Activated T-cell treated with anti-CD3 and anti-CD28 coated beads, Interleukin-2, amount 50 U/mL, for 1 hour (primary cell): ENCODE data around the gene NMNAT1.
"Not testable (repeated sequence)": the region's sequence is repeated elsewhere in the genome, so short reads cannot be mapped to it uniquely, and the experiment has no call there.

ENCODE experiments used
- DNase-seq: peaks from one replicate; pipeline ENCODE4 v3.0.0-alpha.2; 2020

NMNAT1 gene

DNA sequence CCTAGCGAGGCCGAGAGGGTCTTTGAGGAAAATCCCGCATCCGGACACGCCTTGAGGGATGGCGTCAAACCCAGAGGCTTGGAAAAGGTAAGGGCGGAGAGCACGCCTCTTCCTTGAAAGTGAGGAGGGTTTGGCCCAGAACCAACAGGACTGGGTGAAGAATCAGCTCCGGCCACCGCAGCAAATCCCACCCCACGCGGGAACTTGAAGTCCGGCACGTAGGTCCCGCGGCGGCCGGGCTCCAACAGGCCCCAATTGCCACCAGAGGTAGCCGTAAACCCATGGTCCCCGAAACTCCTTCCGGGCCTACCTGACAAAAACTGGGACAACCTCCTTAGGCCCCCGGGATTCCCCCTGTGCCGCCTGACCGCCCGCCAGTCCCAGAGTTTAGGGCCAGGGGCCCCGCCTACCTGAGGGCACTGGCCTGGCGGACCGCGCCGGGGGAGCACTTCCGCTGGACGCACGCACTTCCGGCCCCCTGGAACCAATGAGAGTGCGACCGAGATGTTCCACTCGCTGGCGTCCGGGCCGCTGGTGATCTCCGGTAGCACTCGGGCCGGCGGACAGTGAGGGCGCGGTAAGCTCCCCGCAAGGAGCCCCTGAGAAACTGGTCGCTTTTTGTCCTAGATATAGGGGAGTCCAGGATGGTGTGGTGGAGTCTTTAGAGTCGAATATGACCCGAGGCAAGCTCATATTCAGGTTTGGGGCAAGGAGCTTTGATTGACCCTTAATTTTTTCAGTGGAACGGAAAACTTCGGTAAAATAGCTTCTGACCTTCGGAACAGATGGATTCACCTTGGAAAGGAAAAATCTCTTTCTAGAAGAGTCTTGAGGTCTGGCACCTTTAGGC lies at the start of gene NMNAT1, which contains the start of gene LZIC:
Gene NMNAT1 (plus strand): TSS at position 537 of the 850 bp plus-strand sequence. CDS start 28,599 bp downstream, outside the sequence.
Gene LZIC (minus strand): TSS at position 453 of the 850 bp plus-strand sequence. CDS start 6,772 bp downstream, outside the sequence.
- DNase-seq, result peak; percentile 89

DNA sequence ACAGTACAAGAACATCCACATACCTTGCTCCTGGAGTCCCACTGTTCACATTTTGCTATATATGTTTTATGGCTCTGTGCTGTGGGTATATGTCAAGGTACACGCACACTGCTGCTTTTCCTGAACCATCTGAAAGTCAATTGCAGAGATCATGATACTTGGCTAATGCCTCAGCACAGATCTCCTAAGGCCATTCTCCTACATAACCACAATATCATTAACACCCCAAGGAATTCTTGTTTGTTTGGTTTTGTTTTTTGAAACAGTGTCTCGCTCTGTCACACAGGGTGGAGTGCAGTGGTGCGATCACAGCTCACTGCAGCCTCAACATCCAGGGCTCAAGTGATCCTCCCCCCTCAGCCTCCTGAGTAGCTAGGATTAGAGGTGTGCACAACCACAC lies 49.2 kb upstream of the NMNAT1 start:
- DNase-seq, result no peak

DNA sequence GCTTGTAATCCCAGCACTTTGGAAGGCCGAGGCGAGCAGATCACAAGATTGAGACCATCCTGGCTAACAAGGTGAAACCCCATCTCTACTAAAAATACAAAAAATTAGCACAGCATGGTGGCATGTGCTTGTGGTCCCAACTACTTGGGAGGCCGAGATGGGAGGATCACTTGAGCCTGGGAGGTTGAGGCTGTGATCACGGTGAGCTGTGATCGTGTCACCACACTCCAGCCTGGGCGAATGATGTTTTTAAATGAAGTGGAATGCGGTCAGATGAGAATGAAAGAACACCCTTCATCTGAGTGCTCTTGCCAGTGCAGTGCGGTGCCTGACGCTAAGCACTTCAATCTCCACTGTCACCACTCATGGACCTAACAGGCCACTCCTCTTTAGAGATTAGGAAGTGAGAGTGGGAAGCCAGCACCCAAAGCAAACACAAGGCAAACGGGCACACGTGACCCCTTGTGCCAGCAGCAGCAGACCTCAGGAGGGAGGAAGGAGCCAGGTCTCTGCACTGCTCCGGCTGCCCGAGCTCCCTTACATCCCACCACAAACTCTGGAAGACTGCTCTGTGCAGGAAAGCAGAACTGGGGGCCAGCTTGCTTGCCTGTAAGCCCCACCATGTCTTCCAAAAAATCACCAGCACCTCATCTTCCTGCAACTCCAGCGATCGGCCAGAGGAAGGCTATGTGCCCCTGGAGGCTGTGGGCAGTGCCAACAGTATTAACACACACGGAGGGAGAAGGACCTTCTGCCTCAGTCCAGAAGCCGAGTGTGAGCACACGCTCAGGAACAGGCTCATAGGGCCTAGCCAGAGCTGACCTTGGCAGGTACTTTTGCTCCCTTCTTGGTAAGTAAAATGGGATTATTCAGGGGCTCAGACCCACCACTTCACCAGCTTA lies 42.9 kb upstream of the NMNAT1 start:
- DNase-seq, result no peak

DNA sequence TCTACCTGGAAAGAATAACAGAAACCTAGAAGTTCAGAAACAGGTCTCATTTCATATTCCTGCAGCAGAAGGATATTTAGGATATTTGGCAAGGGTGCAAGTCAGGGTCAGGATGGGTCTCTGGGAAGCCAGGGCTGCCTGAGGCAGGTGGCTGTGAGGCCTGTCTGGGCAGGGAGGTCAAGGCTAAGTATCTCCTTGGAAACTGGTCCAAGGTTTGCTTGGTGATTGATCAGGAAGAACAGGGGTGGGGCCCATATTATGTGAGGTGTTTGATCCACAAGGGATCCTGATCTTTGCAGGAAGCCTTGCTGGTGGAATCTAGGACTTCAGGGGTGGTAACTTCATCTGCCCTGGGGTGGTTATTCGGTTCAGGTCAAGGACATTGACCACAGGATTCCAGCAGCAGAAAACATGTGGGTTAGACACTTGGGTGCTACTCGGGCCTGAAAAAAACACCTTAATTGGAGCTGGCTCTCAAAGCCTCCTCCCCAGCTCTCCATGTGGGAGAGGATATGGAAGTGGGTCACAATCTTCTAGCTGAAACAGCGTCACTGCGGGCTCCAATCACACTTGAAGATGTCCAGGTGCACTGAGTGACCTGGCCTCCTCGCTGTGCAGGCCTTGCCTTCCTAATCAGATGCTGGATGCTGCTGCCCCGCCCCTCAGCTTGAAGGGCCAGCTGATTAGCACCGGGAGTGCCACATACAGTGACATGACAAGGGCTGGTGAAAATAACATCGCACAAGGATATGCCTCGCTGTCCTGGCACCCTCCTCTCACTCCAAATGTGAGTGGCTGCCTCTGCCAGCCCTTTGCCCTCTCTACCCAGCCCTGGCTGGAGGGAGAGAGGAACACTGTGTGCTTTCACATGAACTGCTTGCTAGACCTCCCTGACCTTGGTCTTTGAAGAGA lies 41.9 kb upstream of the NMNAT1 start:
- no peak for DNase-seq

DNA sequence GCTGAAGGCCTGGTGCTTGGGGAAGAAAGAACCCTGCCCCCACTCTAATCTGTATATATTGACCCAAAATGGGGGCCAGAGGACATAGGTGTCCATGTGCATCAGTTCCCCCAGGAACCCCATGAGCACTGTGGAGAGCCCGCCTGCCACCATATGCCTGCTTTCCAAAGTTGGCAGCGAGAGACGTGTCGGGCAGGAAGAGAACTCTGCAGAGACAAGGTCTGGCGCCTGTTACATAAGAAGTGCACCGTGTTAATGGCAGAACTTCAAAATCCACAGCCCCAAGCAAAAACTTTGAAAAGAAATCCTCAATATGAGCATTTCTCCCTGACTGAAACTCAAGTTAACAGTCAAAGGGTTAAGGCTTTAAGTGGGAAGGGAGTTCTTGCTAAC lies 41.2 kb upstream of the NMNAT1 start:
- DNase-seq, result no peak

DNA sequence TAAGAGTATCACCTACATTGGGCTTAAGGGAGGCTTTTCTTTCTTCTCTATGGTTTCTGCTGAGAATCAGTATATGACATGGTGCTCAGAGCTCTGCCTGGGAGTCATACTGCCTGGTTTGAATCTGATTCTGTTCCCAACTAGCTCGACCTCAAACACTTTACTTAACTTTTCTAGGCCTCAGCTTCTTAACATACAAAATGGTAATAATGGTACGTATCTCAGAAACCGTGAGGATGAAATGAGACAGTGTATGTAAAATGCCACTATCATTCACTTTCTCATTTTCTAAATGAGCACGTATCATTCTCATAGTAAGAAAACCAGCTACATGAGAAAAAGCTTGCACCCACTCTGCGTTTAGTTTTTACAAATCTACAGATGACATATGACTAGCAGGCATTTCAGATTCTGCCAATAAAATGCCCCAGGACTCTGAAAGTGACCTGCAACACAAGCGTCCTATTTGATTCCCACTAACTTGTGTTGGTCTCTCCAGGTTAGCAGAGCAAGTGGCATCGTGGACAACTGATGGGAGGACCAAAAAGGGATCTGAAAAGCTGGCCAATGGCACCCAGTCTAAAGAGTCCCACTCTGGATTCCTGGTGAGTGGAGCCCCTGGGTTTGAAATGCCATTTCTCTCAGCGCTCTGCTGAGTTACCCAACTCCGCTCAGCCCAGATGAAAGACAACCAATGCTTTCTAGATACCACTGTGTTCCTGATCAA lies 39.3 kb upstream of the NMNAT1 start:
- DNase-seq, result no peak

DNA sequence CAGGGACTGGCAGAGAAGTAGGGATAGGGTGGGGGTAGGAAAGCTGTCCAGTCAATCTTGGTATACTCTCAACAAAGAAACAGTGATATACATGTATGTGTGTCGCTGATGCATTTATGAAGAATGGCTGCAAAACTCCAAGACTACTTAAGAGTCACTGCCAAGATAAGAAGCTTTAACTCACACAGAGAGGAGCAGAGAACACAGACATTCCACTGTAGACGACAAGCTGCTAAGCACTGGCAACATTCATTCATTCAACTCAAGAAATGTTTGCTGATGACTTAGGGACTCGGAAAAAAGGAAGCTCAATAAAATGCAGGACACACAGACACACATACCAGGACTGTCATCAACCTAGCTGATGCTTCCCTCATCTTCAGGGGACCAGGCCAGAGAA lies 38.7 kb upstream of the NMNAT1 start:
- no peak for DNase-seq

DNA sequence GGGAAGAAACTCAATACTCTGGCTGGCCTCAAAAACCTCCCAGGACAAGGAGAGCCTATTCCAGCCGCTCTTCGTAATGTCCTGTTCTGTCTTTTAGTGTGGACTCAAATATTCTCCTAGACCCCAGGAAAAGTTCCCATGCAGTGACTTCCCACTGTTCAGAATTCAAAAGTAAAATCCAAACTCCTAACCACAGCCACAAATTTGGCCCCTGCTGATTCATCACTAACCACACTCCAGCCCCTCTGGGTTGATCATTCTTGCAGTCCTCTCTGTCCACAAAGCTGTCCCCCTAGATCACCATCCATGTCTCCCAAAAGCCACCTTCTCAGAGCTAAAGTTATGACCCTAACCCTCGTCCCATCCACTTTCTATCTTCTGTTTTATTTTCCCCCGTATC lies 38.3 kb upstream of the NMNAT1 start:
- DNase-seq, result no peak

DNA sequence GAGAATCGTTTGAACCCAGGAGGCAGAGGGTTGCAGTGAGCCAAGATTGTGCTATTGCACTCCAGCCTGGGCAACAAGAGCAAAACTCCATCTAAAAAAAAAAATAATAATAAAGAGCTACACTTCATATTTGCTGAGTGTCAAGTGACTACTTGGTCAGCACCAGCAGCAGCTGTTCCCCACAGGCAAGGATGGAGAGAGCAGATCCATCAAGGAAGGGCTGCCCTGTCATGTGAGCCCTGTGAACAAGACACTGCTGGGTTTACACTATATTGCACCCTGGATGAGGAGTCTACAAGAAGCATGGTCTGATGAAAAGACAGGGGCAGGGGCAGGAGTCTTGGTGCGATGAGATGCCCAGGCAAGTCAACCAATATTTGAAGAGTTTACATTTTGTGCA lies 36.8 kb upstream of the NMNAT1 start:
- no peak for DNase-seq

DNA sequence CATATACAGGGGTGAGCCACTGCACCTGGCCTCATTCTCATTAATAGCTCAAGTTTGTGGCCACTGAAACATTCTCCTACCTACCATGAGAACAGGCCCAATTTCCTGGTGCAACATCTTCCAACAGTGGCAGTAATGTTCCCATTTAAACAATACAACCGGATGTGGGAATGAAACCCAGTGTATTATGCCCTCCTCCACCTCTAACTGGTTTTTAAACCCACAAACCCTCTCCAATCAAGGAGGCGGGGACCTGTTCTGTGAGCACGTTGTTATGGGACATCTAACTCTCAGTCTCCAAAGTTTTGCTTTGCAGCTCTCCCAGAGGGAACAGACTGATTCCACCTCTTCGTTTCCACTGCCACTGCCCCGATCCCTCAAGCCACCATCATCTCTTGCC lies 35.8 kb upstream of the NMNAT1 start:
- no peak for DNase-seq

DNA sequence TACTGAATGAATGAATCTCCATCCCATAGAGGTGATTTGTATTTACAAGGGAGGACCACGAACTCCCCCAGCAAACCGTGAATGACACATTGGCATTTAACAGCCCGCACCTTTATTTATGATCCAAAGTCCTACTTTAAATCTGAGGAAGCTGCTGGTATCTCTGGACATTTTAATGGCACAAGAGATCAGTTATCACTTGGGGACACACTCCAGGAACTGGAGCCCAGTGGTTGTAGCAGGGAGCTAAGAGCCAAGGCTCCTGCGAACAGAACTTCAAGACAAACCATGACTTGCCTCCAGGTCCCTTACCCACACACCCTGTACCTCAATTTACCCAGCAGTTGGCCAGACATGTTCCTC lies 34.4 kb upstream of the NMNAT1 start:
- no peak for DNase-seq

DNA sequence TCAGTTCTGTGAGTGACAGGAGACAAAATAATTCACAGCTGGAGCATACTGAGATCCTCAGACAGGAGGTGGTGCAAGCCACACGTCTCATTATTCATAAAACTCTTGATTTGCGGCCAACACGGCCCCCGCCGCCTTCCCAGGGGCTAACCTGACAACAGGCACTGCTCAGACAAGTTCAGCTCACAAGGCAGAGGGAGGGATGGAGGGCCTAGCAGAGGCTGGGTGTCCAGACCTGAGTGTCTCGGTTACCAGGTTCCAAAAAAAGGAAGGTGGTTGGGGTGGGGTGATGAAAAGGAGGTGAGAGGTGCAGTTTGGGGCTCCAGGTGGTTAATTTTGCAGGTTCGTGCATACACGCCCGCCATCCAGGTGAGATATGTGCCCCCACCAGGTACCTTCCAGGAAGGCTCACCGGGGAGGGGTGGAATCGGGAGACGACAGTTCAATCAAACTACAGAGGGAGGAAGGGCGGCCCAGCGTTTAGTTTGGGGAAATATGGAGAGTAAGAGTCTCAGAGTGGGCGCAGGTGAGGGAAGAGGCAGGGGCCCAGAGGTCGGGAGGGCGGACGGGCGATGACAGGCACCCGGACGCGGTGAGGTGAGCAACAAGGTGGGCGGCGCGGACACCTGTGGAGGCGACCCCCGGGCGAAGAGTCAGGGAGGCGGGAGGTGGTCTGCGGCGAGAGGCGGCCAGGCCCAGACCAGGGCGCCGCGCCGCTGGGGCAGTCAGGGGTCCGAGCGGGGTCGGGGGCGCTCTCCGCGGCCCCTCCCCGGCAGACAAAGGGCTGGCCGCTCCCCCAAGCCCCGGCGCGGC lies 33.8 kb upstream of the NMNAT1 start:
- DNase-seq, result no peak

DNA sequence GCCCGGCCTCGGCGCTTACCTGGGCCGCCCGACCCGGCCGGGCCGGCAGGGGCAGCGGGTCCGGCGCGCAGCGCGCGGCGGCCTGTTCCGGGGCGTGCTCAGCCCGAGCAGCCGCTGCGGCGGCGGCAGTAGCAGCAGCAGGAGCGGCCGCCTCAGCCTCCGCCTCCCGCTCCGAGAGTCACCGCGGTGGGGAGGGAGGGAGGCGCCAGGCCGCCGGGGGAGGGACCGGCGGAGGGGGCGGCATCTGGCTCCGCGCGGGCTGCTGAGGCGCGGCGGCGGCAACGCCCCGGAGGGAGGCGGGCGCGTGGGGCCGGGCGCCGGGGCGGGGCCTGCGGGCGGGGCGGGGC lies 33.2 kb upstream of the NMNAT1 start, which contains the start of gene CTNNBIP1:
Gene CTNNBIP1 (minus strand): TSS at position 194 of the 347 bp plus-strand sequence. CDS start 38,205 bp downstream, outside the sequence.
- DNase-seq, result no peak

DNA sequence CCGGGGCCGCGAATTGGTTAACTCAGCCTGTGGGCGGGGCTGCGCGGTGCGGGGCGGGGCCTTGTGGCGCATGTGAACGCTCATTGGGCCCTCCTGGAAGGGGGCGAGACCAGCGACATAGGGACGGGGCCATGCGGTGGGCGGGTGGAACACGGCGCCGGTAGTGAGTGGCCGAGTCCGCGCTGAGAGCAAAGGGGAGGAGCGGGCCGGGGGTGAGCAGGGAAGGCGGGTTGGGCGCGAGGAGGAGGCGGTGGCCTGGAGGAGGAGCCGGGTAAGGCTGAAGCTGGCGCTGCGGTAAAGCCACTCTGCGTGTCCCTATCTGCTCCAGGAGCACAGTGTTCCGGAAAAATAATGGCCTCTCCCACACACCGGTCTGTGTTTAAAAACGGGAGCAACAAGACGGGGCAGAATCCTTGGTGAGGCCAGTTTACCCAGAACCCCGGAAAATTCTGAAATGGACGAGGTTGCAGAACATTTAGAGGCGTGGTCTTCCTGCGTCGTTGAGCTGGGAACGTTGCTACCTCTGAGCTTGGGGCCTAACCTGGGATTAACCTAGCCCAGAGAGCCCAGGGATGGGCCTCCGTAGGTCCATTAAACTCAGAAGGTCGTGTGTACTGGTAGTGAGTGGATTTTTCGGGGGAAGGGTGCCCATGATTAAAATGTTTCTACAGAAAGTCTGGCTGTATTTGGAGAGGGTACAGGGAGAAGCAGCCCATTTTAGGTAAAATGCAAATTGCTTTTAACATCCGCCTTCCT lies 32.7 kb upstream of the NMNAT1 start:
- peak; percentile 100 for DNase-seq

DNA sequence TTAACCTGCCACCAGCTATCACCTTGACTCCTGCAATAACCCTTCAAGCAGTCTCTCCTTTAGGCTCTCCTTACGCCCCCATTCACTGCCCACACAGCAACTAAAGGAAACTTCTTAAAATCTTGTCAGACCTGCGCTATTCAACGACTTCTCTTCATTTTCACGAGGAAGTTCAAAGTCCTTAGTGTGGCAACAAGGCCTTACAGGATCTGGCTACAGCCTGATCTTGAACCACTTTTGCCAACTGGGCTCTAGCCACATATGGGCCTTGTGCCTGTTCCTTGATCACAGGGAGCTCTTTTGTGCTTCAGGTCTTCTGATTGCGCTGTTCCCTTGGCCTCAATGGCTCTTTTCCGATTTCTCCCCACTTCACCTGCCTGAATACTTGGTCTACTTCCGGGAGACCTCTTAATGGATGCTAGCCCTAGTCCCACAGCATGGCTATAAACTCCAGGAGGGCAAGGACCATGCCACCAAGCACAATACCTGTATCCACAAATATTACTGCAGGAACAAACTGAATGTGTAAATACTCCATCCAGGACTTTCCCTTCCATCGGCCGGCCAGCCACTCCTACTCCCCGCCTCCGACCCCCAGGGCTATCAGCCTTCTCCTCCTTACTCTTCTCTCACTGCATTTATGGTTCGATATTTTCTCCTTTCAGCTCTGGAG lies 30.9 kb upstream of the NMNAT1 start:
- no peak for DNase-seq

DNA sequence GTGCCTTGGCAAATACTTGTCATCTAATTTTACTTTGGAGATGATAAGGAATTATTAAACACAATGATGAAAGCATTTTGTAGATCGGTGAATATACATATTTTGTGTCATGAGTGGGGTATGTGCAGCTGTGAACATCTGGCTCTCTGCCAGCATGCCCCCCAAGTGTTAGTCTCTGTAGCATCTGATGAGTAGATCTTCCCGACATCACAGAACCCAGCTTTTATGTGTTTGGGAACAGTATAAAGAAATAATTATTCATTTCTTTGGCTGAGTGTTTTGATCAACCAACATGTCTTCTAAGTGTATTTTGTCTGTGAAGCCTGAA lies 28.7 kb upstream of the NMNAT1 start:
- DNase-seq, result no peak

DNA sequence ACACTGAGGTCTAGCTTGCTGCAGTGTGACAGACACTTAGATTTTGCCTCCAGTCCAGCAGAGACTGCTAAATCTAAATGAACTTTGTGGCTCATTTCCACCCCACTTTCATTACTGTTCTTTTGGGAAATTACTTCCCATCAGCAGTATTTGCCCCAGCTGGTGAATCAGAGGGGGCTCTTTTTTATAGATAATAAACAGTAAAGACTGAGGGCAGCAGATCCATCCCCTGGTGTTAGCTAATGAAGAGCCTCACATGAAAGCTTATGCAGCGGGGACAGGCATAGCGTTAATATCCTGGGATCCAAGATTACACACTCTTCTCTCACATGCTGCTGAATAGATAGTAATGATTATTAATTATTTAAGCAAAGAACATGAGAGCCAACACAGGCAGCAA lies 26.8 kb upstream of the NMNAT1 start:
- DNase-seq, result no peak

DNA sequence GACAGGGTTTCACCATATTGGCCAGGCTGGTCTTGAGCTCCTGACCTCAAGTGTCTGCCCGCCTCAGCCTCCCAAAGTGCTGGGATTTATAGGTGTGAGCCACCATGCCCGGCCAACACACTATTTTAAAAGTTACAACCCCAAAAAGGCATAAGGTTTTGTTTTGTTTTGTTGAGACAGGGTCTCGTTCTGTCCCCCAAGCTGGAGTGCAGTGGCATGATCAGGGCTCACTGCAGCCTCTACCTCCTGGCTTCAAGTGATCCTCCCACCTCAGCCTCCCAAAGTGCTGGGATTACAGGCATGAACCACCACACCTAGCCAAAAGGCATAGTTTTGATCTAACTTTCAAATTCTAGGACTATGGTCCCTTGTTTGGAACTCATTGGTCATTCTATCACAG lies 25.8 kb upstream of the NMNAT1 start:
- DNase-seq, result not testable (repeated sequence)

DNA sequence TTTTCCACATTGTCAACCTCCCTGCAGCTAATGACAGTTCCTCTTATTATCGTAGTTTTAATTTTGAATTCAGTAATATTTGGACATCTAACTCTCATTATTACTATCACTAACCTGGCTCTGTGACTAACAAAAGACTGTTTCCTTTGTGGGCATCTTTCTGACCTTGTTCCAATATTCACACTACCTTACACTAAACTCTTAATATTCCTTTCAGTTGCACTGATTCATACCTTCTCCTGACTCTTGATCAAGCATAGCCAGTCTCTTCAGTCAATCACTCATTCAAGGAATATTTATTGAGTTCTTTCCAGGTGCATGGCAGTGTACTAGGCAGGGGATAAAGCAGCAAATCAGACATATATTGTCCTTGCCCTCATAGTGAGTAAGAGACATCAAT lies 25.4 kb upstream of the NMNAT1 start:
- no peak for DNase-seq

DNA sequence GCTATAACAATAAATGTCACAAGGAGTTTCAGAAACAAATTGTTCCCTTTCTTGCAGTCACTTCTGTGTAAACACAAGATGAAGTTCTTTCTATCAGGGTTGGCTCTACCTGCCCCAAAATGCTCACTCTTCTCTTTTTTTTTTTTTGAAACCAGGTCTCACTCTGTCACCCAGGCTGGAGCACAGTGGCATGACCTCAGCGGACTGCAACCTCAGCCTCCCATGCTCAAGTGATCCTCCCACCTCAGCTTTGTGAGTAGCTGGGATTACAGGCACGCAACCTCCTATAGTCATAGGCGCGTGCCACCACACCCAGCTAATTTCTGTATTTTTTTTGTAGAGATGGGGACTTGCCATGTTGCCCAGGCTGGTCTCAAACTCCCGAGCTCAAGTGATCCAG lies 22.7 kb upstream of the NMNAT1 start:
- no peak for DNase-seq
